Measurements from ENCODE around the gene ERH.

DNA sequence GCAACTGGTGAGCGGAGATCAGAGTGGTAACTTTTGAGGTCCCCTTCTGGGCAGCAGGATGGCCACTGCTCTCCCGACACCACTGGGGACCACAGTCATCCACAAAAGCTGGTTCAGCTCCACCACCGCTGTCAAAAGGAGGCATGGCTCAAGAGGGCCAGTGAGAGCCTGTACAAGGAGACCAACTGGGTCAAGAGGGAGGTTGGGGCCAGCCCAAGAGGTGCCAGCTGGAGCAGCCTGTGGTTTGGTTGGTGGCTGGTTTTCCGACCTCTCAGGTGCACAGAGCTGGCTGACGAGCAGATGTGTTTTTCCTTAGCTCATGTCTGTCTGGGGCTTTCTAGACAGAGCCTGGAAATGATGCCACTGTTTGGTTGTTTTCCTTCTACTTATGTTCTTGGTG lies 60.1 kb downstream of the ERH start:
- TF ChIP-seq, protein P1, sequence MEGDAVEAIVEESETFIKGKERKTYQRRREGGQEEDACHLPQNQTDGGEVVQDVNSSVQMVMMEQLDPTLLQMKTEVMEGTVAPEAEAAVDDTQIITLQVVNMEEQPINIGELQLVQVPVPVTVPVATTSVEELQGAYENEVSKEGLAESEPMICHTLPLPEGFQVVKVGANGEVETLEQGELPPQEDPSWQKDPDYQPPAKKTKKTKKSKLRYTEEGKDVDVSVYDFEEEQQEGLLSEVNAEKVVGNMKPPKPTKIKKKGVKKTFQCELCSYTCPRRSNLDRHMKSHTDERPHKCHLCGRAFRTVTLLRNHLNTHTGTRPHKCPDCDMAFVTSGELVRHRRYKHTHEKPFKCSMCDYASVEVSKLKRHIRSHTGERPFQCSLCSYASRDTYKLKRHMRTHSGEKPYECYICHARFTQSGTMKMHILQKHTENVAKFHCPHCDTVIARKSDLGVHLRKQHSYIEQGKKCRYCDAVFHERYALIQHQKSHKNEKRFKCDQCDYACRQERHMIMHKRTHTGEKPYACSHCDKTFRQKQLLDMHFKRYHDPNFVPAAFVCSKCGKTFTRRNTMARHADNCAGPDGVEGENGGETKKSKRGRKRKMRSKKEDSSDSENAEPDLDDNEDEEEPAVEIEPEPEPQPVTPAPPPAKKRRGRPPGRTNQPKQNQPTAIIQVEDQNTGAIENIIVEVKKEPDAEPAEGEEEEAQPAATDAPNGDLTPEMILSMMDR (IDR thresholded peaks at IDR 0.05) = no peak
- no peak for TF ChIP-seq EZH2 (IDR thresholded peaks at IDR 0.05; ENCODE audit: borderline replicate concordance, insufficient read depth, low read depth, low read length, poor library complexity, severe bottlenecking)
